ENCODE measurements around the gene DUSP12. TPM values are rescaled to one million over a fixed set of nuclear protein-coding genes. Genes with fewer than 3 reads are reported as not detected.

DUSP12 gene
- total and polyA plus RNA-seq, 9 of the 15 experiments (the other 6 are each of a cell fraction or from before 2014, with no cell fraction given) = 10.4 to 81.4 (median 43.6) TPM

DNA sequence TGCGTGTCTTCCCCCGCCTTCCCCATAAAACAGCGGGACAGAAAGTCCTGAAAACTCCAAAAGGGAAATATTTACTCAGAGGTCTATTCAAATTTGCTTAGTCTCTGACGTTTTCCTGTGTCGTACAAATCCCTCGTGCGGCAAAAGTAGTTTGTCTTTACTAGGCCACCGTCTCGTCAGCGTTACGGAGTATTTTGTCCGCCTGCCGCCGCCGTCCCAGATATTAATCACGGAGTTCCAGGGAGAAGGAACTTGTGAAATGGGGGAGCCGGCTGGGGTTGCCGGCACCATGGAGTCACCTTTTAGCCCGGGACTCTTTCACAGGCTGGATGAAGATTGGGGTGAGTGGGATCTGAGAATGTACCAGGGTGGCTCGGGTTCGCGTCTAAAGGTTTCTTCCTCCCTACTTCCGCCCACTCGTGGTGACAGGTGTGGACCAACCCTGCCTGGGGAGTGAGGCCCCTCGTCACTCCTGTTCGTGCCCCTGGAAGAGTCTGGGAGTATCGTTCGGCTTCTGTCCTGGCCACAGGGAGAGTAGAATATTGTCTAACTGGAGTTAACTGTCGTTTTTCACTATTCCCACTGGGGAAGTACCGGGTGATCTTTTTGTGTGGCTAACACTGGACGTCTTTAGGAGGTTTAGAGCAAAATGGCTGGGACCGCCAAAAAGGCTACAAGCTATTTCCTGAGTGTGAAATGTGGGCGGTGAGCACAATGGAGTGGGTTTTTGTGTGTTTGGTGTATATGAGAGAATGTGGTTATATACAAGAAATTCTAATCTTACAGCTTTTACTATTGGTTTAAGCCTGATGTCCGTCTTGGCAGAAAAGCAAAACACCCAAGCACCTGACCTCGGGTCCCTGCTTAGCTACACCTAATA, 16.8 kb downstream of the DUSP12 start, which contains the start of gene ATF6 (continued):
- TF ChIP-seq, protein P1, sequence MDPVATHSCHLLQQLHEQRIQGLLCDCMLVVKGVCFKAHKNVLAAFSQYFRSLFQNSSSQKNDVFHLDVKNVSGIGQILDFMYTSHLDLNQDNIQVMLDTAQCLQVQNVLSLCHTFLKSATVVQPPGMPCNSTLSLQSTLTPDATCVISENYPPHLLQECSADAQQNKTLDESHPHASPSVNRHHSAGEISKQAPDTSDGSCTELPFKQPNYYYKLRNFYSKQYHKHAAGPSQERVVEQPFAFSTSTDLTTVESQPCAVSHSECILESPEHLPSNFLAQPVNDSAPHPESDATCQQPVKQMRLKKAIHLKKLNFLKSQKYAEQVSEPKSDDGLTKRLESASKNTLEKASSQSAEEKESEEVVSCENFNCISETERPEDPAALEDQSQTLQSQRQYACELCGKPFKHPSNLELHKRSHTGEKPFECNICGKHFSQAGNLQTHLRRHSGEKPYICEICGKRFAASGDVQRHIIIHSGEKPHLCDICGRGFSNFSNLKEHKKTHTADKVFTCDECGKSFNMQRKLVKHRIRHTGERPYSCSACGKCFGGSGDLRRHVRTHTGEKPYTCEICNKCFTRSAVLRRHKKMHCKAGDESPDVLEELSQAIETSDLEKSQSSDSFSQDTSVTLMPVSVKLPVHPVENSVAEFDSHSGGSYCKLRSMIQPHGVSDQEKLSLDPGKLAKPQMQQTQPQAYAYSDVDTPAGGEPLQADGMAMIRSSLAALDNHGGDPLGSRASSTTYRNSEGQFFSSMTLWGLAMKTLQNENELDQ (CRISPR knock-in tag; IDR thresholded peaks at IDR 0.05; ENCODE audit: borderline replicate concordance) = no peak
- TF ChIP-seq, protein P2, sequence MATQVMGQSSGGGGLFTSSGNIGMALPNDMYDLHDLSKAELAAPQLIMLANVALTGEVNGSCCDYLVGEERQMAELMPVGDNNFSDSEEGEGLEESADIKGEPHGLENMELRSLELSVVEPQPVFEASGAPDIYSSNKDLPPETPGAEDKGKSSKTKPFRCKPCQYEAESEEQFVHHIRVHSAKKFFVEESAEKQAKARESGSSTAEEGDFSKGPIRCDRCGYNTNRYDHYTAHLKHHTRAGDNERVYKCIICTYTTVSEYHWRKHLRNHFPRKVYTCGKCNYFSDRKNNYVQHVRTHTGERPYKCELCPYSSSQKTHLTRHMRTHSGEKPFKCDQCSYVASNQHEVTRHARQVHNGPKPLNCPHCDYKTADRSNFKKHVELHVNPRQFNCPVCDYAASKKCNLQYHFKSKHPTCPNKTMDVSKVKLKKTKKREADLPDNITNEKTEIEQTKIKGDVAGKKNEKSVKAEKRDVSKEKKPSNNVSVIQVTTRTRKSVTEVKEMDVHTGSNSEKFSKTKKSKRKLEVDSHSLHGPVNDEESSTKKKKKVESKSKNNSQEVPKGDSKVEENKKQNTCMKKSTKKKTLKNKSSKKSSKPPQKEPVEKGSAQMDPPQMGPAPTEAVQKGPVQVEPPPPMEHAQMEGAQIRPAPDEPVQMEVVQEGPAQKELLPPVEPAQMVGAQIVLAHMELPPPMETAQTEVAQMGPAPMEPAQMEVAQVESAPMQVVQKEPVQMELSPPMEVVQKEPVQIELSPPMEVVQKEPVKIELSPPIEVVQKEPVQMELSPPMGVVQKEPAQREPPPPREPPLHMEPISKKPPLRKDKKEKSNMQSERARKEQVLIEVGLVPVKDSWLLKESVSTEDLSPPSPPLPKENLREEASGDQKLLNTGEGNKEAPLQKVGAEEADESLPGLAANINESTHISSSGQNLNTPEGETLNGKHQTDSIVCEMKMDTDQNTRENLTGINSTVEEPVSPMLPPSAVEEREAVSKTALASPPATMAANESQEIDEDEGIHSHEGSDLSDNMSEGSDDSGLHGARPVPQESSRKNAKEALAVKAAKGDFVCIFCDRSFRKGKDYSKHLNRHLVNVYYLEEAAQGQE (IDR thresholded peaks at IDR 0.05; ENCODE audit: borderline replicate concordance) = no peak
- TF ChIP-seq, protein P2 (CRISPR knock-in tag; IDR thresholded peaks at IDR 0.05; ENCODE audit: low read depth) = no peak
- TF ChIP-seq, protein P3, sequence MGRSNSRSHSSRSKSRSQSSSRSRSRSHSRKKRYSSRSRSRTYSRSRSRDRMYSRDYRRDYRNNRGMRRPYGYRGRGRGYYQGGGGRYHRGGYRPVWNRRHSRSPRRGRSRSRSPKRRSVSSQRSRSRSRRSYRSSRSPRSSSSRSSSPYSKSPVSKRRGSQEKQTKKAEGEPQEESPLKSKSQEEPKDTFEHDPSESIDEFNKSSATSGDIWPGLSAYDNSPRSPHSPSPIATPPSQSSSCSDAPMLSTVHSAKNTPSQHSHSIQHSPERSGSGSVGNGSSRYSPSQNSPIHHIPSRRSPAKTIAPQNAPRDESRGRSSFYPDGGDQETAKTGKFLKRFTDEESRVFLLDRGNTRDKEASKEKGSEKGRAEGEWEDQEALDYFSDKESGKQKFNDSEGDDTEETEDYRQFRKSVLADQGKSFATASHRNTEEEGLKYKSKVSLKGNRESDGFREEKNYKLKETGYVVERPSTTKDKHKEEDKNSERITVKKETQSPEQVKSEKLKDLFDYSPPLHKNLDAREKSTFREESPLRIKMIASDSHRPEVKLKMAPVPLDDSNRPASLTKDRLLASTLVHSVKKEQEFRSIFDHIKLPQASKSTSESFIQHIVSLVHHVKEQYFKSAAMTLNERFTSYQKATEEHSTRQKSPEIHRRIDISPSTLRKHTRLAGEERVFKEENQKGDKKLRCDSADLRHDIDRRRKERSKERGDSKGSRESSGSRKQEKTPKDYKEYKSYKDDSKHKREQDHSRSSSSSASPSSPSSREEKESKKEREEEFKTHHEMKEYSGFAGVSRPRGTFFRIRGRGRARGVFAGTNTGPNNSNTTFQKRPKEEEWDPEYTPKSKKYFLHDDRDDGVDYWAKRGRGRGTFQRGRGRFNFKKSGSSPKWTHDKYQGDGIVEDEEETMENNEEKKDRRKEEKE (IDR thresholded peaks at IDR 0.05; ENCODE audit: borderline replicate concordance in 1 of 2, control insufficient read depth in 1 of 2, low read depth in 2 of 2, low read length in 1 of 2) = no peak
- TF ChIP-seq, protein P4, sequence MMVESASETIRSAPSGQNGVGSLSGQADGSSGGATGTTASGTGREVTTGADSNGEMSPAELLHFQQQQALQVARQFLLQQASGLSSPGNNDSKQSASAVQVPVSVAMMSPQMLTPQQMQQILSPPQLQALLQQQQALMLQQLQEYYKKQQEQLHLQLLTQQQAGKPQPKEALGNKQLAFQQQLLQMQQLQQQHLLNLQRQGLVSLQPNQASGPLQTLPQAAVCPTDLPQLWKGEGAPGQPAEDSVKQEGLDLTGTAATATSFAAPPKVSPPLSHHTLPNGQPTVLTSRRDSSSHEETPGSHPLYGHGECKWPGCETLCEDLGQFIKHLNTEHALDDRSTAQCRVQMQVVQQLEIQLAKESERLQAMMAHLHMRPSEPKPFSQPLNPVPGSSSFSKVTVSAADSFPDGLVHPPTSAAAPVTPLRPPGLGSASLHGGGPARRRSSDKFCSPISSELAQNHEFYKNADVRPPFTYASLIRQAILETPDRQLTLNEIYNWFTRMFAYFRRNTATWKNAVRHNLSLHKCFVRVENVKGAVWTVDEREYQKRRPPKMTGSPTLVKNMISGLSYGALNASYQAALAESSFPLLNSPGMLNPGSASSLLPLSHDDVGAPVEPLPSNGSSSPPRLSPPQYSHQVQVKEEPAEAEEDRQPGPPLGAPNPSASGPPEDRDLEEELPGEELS (CRISPR knock-in tag; IDR thresholded peaks at IDR 0.05; ENCODE audit: borderline replicate concordance) = 0 out of 2 replicates have a peak, but pooled peaks have one; percentile 39
- no peak for TF ChIP-seq ZFPM2 (CRISPR knock-in tag; IDR thresholded peaks at IDR 0.05)
